GM18907 (cell line): Measurements from ENCODE around the gene ADARB2.

Experiments
- ATAC-seq: cut with Tn5 transposase; IDR thresholded peaks from one replicate; pipeline ENCODE4 v1.9.1; 2021; ENCODE audit warnings: mild to moderate bottlenecking, moderate library complexity; ENCODE audit not compliant: unreplicated experiment

The ADARB2 gene

DNA sequence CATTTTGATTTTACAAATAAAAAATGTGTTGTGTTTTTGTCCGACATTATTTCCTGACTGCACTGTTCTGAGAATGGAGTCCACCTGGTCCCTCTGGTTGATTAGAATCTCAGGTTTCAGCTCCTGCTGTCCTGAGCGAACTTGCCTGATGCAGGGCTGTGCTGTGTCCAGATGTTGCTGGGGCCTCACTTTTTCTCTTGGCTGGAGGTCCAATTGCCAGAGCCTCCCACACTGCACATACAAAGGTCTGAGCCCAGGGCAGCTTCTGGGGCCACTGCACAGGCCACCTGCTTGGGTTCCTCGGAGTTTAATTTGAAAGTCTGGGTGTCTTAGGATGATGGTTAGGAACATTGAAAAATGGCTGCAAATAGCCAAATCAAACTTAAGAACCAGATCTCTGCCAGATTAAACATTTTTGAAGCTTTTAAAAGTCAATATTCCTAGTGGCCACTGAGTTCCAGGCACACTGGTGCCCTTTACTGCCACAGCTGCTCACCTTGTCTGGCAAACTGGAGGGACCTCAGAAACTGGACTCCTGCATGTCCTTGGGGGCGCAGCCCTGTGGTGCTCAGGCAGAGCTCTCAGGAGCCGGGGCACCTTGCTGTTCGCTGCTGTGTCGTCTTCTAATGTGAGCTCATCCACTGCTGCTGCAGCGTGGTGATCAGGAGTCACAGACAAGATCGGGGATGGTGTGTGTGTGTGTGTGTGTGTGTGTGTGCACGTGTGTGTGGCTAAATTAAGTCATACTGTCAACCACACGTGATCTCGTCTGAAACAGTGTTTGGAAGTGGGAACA lies 606.1 kb downstream of the ADARB2 start:
- ATAC-seq, result no peak

DNA sequence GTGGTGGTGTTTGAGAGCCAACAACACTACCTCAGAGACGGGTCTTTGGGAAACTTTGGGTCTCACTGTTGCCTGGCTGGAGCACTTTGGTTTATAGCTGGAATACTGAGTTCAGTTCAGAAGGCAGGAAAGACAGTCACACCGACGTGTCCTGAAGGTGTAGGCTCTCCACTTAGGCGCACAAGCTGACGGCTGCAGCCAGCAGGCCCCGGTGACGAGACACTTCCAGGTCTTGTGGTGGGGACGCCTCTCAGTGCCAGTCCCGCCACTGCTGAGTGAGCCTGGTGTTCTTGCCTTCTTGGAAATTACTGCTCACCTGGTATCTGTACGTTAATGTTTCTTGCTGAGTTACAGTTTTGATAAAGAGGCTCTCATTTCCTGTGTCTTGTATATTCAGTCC lies 607.1 kb downstream of the ADARB2 start:
- ATAC-seq, result no peak

DNA sequence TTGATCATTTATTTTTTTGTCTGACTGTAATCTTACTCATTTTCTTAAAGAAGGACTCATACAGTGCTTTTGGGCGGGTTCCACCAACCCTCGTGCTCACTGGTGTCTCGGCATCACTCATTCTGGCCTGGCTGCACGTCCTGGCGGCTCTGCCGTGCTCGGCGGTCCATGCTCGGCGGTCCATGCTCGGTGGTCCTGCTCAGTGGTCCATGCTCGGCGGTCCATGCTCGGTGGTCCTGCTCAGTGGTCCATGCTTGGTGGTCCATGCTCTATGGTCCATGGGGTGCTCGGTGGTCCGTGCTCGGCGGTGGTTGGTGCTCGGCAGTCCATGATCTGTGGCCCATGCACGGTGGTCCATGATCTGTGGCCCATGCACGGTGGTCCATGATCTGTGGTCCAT lies 608.7 kb downstream of the ADARB2 start:
- ATAC-seq, result no peak

DNA sequence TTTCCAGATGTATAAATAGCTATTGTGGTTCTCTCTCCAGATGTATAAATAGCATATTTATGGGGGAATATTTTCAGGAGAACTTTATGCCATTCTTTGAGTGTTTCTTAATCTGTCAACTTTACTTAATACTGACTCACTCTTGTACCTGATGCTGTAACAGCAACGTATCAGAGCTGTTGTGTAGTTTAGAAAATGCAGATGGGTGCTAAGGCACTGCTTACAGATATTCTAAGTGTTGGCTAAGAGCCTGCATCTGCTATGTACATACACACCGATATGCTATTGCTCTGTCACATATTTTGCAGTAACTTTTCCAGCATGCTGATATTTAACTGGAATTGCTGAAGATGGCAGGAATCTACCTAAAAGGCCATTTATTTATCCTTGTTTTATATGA lies 609.2 kb downstream of the ADARB2 start:
- no peak for ATAC-seq

DNA sequence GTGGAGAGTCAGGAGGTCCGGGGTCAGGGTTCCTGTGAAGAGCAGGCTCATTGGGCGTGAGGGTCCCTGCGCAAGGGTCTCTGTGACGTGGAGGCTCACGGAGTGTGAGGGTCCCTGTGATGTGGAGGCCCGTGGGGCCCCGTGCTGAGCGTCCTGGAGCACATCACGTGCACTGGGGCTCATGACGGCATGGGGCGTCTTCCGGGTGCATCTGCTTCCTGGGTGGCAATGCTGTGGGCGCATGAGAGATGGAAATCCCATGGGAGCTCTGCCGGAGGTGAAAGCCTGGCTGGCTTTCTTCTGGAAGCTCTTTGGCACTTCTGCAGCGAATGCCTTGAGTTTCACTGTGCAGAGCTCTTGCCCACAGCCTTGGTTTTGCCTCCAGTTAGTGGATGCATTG lies 609.7 kb downstream of the ADARB2 start:
- no peak for ATAC-seq
